Measurements from ENCODE around the gene HIBADH. TPM values are rescaled to one million over a fixed set of nuclear protein-coding genes. Genes with fewer than 3 reads are reported as not detected.

Gene HIBADH
- total RNA-seq, 1 experiment from 2014 or later: 33.7 TPM

GRCh38 chr7:27595009-27595408 lies 67.7 kb downstream of the HIBADH start:
- no TSS peak for BruUV-seq (replicated peaks)
- H3K36me3 Mint-ChIP-seq (ENCODE audit: insufficient read depth, unreplicated experiment): peaks cover 8% of the 10 kb centered on the region
- no peak overlapping the region for H3K27ac Mint-ChIP-seq (ENCODE audit: unreplicated experiment)
- H3K4me1 Mint-ChIP-seq (ENCODE audit: low read depth, unreplicated experiment): no peaks in the 10 kb centered on the region
- no peaks in the 10 kb centered on the region for H3K27me3 Mint-ChIP-seq (ENCODE audit: insufficient read depth, unreplicated experiment)
- intact Hi-C loops (cut with micrococcal nuclease; ENCODE audit: unreplicated experiment): no loop called here
- Histone ChIP-seq H3K9me3 (no peaks in the 10 kb centered on the region), H3K36me3 (ENCODE audit: control insufficient read depth, insufficient read depth, low read length) (no peaks in the 10 kb centered on the region; the same call in 1 of the 2 replicates), H3K4me1 (no peaks in the 10 kb centered on the region), H3K27me3 (replicated peaks; ENCODE audit: control insufficient read depth, insufficient read depth, low read length) (no peaks in the 10 kb centered on the region), H3K4me3 (ENCODE audit: low read depth, low read length) (no peak overlapping the region)
- TF ChIP-seq CTCF (IDR thresholded peaks at IDR 0.05; ENCODE audit: insufficient read depth in 1 of 2, low read depth in 1 of 2, low read length in 1 of 2, severe bottlenecking in 1 of 2, unreplicated experiment in 1 of 2): no peak
- no peak overlapping the region for H3K4me3 Mint-ChIP-seq (ENCODE audit: unreplicated experiment)
- H3K9me3 Mint-ChIP-seq (ENCODE audit: unreplicated experiment): no peaks in the 10 kb centered on the region
- no peak for DNase-seq
- ChIA-PET CTCF (no interaction called here), POLR2A (no interaction called here)

- no peaks in the 10 kb centered on the region for H3K4me1 Mint-ChIP-seq (ENCODE audit: low read depth, unreplicated experiment)
- H3K4me3 ChIP-seq (ENCODE audit: low read depth, low read length): no peak overlapping the region
- ChIA-PET CTCF (interaction anchor here (1.5 kb wide), 1 partner anchor 13 kb away, joined by 4 read pairs; no protein-coding TSS in a partner anchor), POLR2A (no interaction called here)
- H3K4me1 ChIP-seq: no peaks in the 10 kb centered on the region
- H3K4me3 Mint-ChIP-seq (ENCODE audit: unreplicated experiment): no peak overlapping the region
- intact Hi-C loops (cut with micrococcal nuclease; ENCODE audit: unreplicated experiment): no loop called here
- H3K9me3 Mint-ChIP-seq (ENCODE audit: unreplicated experiment): no peaks in the 10 kb centered on the region
- H3K36me3 ChIP-seq (ENCODE audit: control insufficient read depth, insufficient read depth, low read length): no peaks in the 10 kb centered on the region; the same call in 1 of the 2 replicates
- H3K9me3 ChIP-seq: no peaks in the 10 kb centered on the region
- TF ChIP-seq CTCF (IDR thresholded peaks at IDR 0.05; ENCODE audit: insufficient read depth in 1 of 2, low read depth in 1 of 2, low read length in 1 of 2, severe bottlenecking in 1 of 2, unreplicated experiment in 1 of 2): no peak
- no peak for DNase-seq
- BruUV-seq (replicated peaks): no TSS peak
- H3K27ac Mint-ChIP-seq (ENCODE audit: unreplicated experiment): no peak overlapping the region
- peaks cover 8% of the 10 kb centered on the region for H3K36me3 Mint-ChIP-seq (ENCODE audit: insufficient read depth, unreplicated experiment)
- no peaks in the 10 kb centered on the region for H3K27me3 ChIP-seq (replicated peaks; ENCODE audit: control insufficient read depth, insufficient read depth, low read length)
- no peaks in the 10 kb centered on the region for H3K27me3 Mint-ChIP-seq (ENCODE audit: insufficient read depth, unreplicated experiment)
These were observed 69.5 kb downstream of the HIBADH start for GRCh38 chr7:27593226-27593625.

- Mint-ChIP-seq H3K9me3 (ENCODE audit: unreplicated experiment) (no peaks in the 10 kb centered on the region), H3K36me3 (ENCODE audit: insufficient read depth, unreplicated experiment) (peaks cover under 1% of the 10 kb centered on the region), H3K27me3 (ENCODE audit: insufficient read depth, unreplicated experiment) (no peaks in the 10 kb centered on the region), H3K4me1 (ENCODE audit: low read depth, unreplicated experiment) (no peaks in the 10 kb centered on the region), H3K4me3 (ENCODE audit: unreplicated experiment) (no peak overlapping the region), H3K27ac (ENCODE audit: unreplicated experiment) (no peak overlapping the region)
- TF ChIP-seq CTCF (IDR thresholded peaks at IDR 0.05; ENCODE audit: insufficient read depth in 1 of 2, low read depth in 1 of 2, low read length in 1 of 2, severe bottlenecking in 1 of 2, unreplicated experiment in 1 of 2): no peak
- Histone ChIP-seq H3K4me1 (no peaks in the 10 kb centered on the region), H3K4me3 (ENCODE audit: low read depth, low read length) (no peak overlapping the region), H3K27me3 (replicated peaks; ENCODE audit: control insufficient read depth, insufficient read depth, low read length) (no peaks in the 10 kb centered on the region), H3K36me3 (ENCODE audit: control insufficient read depth, insufficient read depth, low read length) (no peaks in the 10 kb centered on the region), H3K9me3 (no peaks in the 10 kb centered on the region)
- ChIA-PET CTCF (no interaction called here), POLR2A (interaction anchor here (0.5 kb wide), 1 partner anchor 103 kb away, joined by 6 read pairs; no protein-coding TSS in a partner anchor)
- BruUV-seq (replicated peaks): no TSS peak
- DNase-seq: no peak
- intact Hi-C loops (cut with micrococcal nuclease; ENCODE audit: unreplicated experiment): no loop called here
These were observed 72.3 kb downstream of the HIBADH start for GRCh38 chr7:27590416-27590815.
